Activated T-cell treated with anti-CD3 and anti-CD28 coated beads, Interleukin-2, amount 50 U/mL, for 4 hours (primary cell): ENCODE data around the gene TC2N. TPM values are rescaled to one million over a fixed set of nuclear protein-coding genes. Genes with fewer than 3 reads are reported as not detected.
A peak's percentile ranks its signal among the peaks of the same experiment; 100 is the strongest.
"Not testable (repeated sequence)": the region's sequence is repeated elsewhere in the genome, so short reads cannot be mapped to it uniquely, and the experiment has no call there.

Experiments used
- ATAC-seq, 2 donors: fragments of 200-7000 bp; cut with Tn5 transposase; one replicate each; pipeline ENCODE4 v1.10.0; 2021
- DNase-seq: peaks from one replicate; pipeline ENCODE4 v3.0.0-alpha.2; 2020
- H3K27me3 Mint-ChIP-seq: one replicate; pipeline ENCODE4 v1.8.0; 2021; ENCODE audit warnings: low read depth, mixed read lengths
- H3K36me3 Mint-ChIP-seq: one replicate; pipeline ENCODE4 v1.8.0; 2022; ENCODE audit warnings: mixed read lengths; ENCODE audit not compliant: insufficient read depth
- H3K4me1 Mint-ChIP-seq: one replicate; pipeline ENCODE4 v1.8.0; 2021; ENCODE audit warnings: low read depth, mixed read lengths
- H3K4me3 Mint-ChIP-seq: one replicate; pipeline ENCODE4 v1.8.0; 2021; ENCODE audit warnings: mild to moderate bottlenecking, moderate library complexity, mixed read lengths
- H3K9me3 Mint-ChIP-seq: one replicate; pipeline ENCODE4 v1.8.0; 2021; ENCODE audit warnings: mixed read lengths
- total RNA-seq, 3 donors: library from RNA; stranded (reverse); gene quantifications; one replicate each; pipeline ENCODE4 v1.2.1, GENCODE V29; 2021

Gene TC2N
- total RNA-seq, 3 donors from 2014 or later, result 9.4 to 12.9 (median 10.7) TPM

- H3K27me3 Mint-ChIP-seq, result no peaks in the 10 kb centered on the region
- no peak overlapping the region for H3K4me3 Mint-ChIP-seq
- no peaks in the 10 kb centered on the region for H3K4me1 Mint-ChIP-seq
- ATAC-seq, result no peak
- peaks cover 4% of the 10 kb centered on the region for H3K9me3 Mint-ChIP-seq
- DNase-seq, result no peak
- peaks cover 4% of the 10 kb centered on the region for H3K36me3 Mint-ChIP-seq
Observed at GRCh38 chr14:91754185-91754584, 113.2 kb downstream of the TC2N start.

GRCh38 chr14:91753501-91754128 lies 113.7 kb downstream of the TC2N start:
- no peak for ATAC-seq
- H3K4me3 Mint-ChIP-seq, result no peak overlapping the region
- H3K27me3 Mint-ChIP-seq, result no peaks in the 10 kb centered on the region
- H3K9me3 Mint-ChIP-seq, result no peaks in the 10 kb centered on the region
- no peaks in the 10 kb centered on the region for H3K4me1 Mint-ChIP-seq
- no peaks in the 10 kb centered on the region for H3K36me3 Mint-ChIP-seq
- DNase-seq, result no peak

- Mint-ChIP-seq H3K4me1 (no peaks in the 10 kb centered on the region), H3K9me3 (no peaks in the 10 kb centered on the region), H3K27me3 (no peaks in the 10 kb centered on the region), H3K4me3 (no peak overlapping the region), H3K36me3 (no peaks in the 10 kb centered on the region)
- no peak for ATAC-seq
- DNase-seq, result no peak
Observed at GRCh38 chr14:91752961-91753360, 114.4 kb downstream of the TC2N start.

DNA sequence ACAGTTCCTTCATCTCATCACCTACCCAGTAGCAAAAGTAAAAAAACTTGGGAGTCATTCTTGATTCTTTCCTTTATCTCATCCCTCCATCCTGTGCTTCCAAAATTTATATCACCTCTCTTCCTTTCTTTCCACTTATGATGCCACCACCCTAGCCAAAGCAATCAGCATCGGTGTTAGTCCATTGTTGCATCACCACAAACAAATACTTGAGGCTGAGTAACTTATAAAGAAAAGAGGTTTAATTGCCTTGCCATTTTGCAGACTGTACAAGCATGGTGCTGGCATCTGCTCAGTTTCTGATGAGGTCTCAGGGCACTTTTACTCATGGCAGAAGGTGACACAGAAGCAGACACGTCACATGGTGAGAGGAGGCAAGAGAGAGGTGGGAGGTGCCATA lies 115.6 kb downstream of the TC2N start:
- Mint-ChIP-seq H3K4me3 (no peak overlapping the region), H3K9me3 (no peaks in the 10 kb centered on the region), H3K4me1 (no peaks in the 10 kb centered on the region), H3K36me3 (no peaks in the 10 kb centered on the region), H3K27me3 (no peaks in the 10 kb centered on the region)
- DNase-seq (no peak), ATAC-seq (no peak)

DNA sequence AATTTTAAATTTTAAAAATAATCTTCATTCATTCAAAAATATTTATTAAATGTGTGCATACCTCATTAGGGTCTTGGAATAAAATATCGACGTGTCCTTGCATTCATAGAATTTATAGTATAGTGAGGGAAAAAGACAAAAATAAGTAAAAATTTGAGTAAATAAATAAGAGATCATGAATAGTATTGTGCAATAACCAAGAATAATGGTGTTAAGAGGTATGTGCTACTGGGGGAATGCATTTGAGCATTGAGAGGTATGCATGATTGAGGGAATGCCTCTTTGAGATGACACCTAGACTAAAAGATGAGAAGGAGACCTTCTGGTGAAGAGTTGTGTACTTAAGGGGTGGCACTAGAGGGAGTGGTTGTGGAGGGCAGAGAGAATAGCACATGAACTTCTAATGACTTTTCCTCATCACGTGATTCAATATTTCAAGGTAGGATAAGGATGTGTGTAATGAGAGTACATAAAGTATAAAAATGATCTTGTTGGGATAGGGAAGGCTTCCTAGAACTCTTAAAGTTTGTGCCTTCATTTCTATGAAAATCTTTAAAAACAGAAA lies 116.6 kb downstream of the TC2N start:
- DNase-seq, result no peak
- no peaks in the 10 kb centered on the region for H3K36me3 Mint-ChIP-seq
- H3K4me1 Mint-ChIP-seq, result no peaks in the 10 kb centered on the region
- ATAC-seq, result no peak
- H3K9me3 Mint-ChIP-seq, result no peaks in the 10 kb centered on the region
- no peak overlapping the region for H3K4me3 Mint-ChIP-seq
- no peaks in the 10 kb centered on the region for H3K27me3 Mint-ChIP-seq

- H3K4me1 Mint-ChIP-seq, result no peaks in the 10 kb centered on the region
- H3K36me3 Mint-ChIP-seq, result no peaks in the 10 kb centered on the region
- no peak for ATAC-seq
- no peaks in the 10 kb centered on the region for H3K27me3 Mint-ChIP-seq
- H3K9me3 Mint-ChIP-seq, result no peaks in the 10 kb centered on the region
- no peak for DNase-seq
- no peak overlapping the region for H3K4me3 Mint-ChIP-seq
Observed at GRCh38 chr14:91749868-91750267, 117.5 kb downstream of the TC2N start.

DNA sequence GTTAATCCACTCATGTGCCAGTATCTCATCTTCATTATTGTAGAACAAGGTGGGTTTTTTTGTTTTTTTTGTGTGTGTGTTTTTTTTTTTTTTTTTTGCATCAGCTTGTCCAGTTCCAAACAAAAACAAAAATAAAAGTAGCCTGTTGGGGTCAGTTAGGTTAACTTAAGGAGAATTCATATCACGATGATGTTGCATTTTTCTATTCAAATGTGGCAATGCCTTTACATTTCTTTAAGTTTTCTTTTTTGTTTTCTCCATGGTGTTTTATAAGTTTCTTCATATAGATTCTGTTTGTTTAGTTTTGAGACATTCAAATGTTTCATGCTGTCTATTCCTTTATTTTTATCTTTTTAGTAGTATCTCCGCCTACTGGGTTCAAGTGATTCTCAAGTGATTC lies 119.3 kb downstream of the TC2N start:
- no peak for ATAC-seq
- no peak for DNase-seq
- Mint-ChIP-seq H3K36me3 (no peaks in the 10 kb centered on the region), H3K4me1 (no peaks in the 10 kb centered on the region), H3K9me3 (no peaks in the 10 kb centered on the region), H3K27me3 (no peaks in the 10 kb centered on the region), H3K4me3 (no peak overlapping the region)

- Mint-ChIP-seq H3K4me1 (no peaks in the 10 kb centered on the region), H3K9me3 (no peaks in the 10 kb centered on the region), H3K4me3 (no peak overlapping the region), H3K36me3 (no peaks in the 10 kb centered on the region), H3K27me3 (no peaks in the 10 kb centered on the region)
- no peak for DNase-seq
- ATAC-seq, result no peak
Observed at GRCh38 chr14:91745344-91745743, 122.0 kb downstream of the TC2N start.

DNA sequence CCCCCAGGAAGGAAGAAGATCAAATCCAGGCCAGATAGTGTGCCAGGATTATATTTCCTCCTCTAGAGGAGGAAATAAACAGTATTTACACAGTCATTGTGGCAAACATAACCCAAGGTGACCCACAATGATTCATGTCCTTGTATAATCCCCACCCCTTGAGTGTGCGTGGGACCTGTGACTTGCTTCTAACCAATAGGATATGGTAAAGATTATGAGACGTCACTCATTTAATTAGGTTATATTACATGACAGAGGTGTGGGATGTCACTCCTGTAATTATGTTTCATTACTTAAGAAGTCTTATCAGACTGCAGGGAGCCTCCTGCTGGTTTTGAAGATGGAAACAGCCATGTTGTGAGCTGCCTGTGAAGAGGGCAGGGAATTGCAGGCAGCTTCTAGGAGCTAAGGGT lies 123.3 kb downstream of the TC2N start:
- H3K36me3 Mint-ChIP-seq, result no peaks in the 10 kb centered on the region
- no peak overlapping the region for H3K4me3 Mint-ChIP-seq
- H3K4me1 Mint-ChIP-seq, result no peaks in the 10 kb centered on the region
- peaks cover 3% of the 10 kb centered on the region for H3K9me3 Mint-ChIP-seq
- H3K27me3 Mint-ChIP-seq, result no peaks in the 10 kb centered on the region
- DNase-seq (no peak), ATAC-seq (peak; percentile 37 to 43)

DNA sequence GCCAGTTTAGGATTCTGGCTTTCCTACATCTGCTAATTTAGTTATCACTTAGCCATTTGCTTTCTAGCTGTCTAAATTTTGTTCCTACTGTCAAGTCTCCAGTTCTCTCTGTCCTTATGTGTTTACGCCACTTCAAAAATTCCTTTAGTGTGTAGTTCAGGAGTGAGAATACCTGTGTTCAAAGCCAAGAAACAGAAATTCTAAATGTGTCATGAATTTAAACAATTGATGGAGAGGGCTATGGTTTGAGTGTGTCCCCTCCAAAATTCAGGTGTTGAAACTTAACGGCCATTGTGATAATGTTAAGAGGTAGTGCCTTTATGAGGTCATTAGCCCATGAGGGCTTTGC lies 124.1 kb downstream of the TC2N start:
- Mint-ChIP-seq H3K27me3 (no peaks in the 10 kb centered on the region), H3K36me3 (peaks cover 1% of the 10 kb centered on the region)
- ATAC-seq, result no peak

GRCh38 chr14:91742621-91743304 lies 124.6 kb downstream of the TC2N start:
- Mint-ChIP-seq H3K4me3 (no peak overlapping the region), H3K27me3 (no peaks in the 10 kb centered on the region), H3K4me1 (no peaks in the 10 kb centered on the region), H3K9me3 (peaks cover 3% of the 10 kb centered on the region), H3K36me3 (peaks cover 1% of the 10 kb centered on the region)
- no peak for DNase-seq
- no peak for ATAC-seq

More for the DNA sequence above, 124.1 kb downstream of the TC2N start:
- H3K4me1 Mint-ChIP-seq, result no peaks in the 10 kb centered on the region
- DNase-seq, result no peak
- peaks cover 3% of the 10 kb centered on the region for H3K9me3 Mint-ChIP-seq
- no peak overlapping the region for H3K4me3 Mint-ChIP-seq

DNA sequence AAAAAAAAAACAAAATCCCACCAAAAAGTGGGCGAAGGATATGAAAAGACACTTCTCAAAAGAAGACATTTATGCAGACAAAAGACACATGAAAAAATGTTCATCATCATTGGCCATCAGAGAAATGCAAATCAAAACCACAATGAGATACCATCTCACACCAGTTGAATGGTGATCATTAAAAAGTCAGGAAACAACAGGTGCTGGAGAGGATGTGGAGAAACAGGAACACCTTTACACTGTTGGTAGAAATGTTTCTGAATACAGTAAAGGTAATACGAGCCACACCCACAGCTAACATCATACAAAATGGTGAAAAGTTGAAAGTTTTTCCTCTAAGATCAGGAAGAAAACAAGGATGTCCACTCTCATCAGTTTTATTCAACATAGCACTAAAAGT lies 127.5 kb downstream of the TC2N start:
- not testable (repeated sequence) for DNase-seq, ATAC-seq, H3K27me3 Mint-ChIP-seq, H3K4me1 Mint-ChIP-seq, H3K4me3 Mint-ChIP-seq, H3K36me3 Mint-ChIP-seq, H3K9me3 Mint-ChIP-seq

DNA sequence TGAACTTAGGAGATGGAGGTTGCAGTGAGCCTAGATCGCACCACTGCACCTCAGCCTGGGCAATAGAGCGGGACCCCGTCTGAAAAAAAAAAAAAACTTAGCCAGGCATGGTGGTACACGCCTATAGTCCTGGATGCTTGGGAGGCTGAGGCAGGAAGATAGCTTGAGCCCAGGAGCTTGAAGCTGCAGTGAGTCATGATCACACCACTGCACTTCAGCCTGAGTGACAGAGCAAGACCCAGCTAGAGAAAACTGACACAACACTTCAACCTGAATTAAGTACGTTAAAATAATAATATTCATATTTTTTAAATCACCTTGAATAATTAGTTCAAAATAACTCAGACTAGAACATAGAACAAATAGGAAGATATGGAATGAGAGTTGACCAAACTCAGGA lies 129.7 kb downstream of the TC2N start:
- Mint-ChIP-seq H3K9me3 (peaks cover 3% of the 10 kb centered on the region), H3K4me1 (no peaks in the 10 kb centered on the region), H3K36me3 (peaks cover 8% of the 10 kb centered on the region), H3K27me3 (peaks cover 7% of the 10 kb centered on the region), H3K4me3 (no peak overlapping the region)
- DNase-seq (no peak), ATAC-seq (no peak)

- ATAC-seq (peak; percentile 69 to 92), DNase-seq (no peak)
- Mint-ChIP-seq H3K4me3 (no peak overlapping the region), H3K36me3 (peaks cover 6% of the 10 kb centered on the region), H3K27me3 (peaks cover 7% of the 10 kb centered on the region), H3K4me1 (no peaks in the 10 kb centered on the region), H3K9me3 (no peaks in the 10 kb centered on the region)
Observed at GRCh38 chr14:91732859-91733477, 134.4 kb downstream of the TC2N start.

- Mint-ChIP-seq H3K9me3 (no peaks in the 10 kb centered on the region), H3K4me1 (no peaks in the 10 kb centered on the region), H3K36me3 (peaks cover 6% of the 10 kb centered on the region), H3K27me3 (peaks cover 7% of the 10 kb centered on the region), H3K4me3 (no peak overlapping the region)
- ATAC-seq (peak in 1 of 2 donors; percentile 38), DNase-seq (no peak)
Observed at GRCh38 chr14:91732439-91732838, 134.9 kb downstream of the TC2N start.
